CD4-positive, alpha-beta T cell (primary cell): ENCODE results near the gene ZNF22. TPM values are rescaled to one million over a fixed set of nuclear protein-coding genes. Genes with fewer than 3 reads are reported as not detected.

ENCODE experiments used
- ATAC-seq: fragments of 200-7000 bp; cut with Tn5 transposase; one replicate; pipeline ENCODE4 v1.10.0; 2022; ENCODE audit warnings: mild to moderate bottlenecking; ENCODE audit not compliant: poor library complexity
- CTCF ChIA-PET: fragments of 350-600 bp; sonication (Branson Sonifier 250); formaldehyde crosslinking; loops from one replicate; lab custom pipeline; 2021; ENCODE audit warnings: antibody characterized with exemption, inconsistent platforms; lab: Charles Lee
- POLR2A ChIA-PET: fragments of 350-600 bp; sonication (Branson Sonifier 250); formaldehyde crosslinking; loops from one replicate; lab custom pipeline; 2021; ENCODE audit warnings: antibody characterized with exemption, inconsistent platforms; lab: Charles Lee
- DNase-seq, 14 experiments: peaks; one replicate each; pipeline ENCODE4 v3.0.0-alpha.2; 2013 to 2020; ENCODE audit warnings: mixed read lengths in 2 of 14
- H3K27ac ChIP-seq, 2 donors: one replicate each; pipeline versions ENCODE4 v1.5.1 to v1.7.0; 2013; ENCODE audit warnings: low read length in 2 of 2, low read depth in 1 of 2, mild to moderate bottlenecking in 1 of 2
- H3K27me3 ChIP-seq, 2 experiments: 1 replicate in 1 of 2; 2 replicates in 1 of 2; pipeline versions ENCODE4 v1.6.1 to v1.7.0; 2013; ENCODE audit warnings: low read length in 2 of 2, control low read depth in 1 of 2, mild to moderate bottlenecking in 1 of 2, moderate library complexity in 1 of 2; ENCODE audit not compliant: insufficient read depth in 2 of 2, control insufficient read depth in 1 of 2
- H3K36me3 ChIP-seq: one replicate; pipeline ENCODE4 v1.6.1; 2013; ENCODE audit warnings: low read length, control low read depth; ENCODE audit not compliant: insufficient read depth
- H3K4me1 ChIP-seq: one replicate; pipeline ENCODE4 v1.6.1; 2013; ENCODE audit warnings: low read length, control low read depth; ENCODE audit not compliant: insufficient read depth
- H3K4me3 ChIP-seq: one replicate; pipeline ENCODE4 v1.5.1; 2013; ENCODE audit warnings: mild to moderate bottlenecking, low read length, moderate library complexity
- H3K9me3 ChIP-seq, 2 experiments: 1 replicate in 1 of 2; 2 replicates in 1 of 2; pipeline versions ENCODE4 v1.6.1 to v1.7.0; 2013; ENCODE audit warnings: low read length in 2 of 2, mild to moderate bottlenecking in 2 of 2, control low read depth in 1 of 2, moderate library complexity in 1 of 2; ENCODE audit not compliant: control insufficient read depth in 1 of 2, insufficient read depth in 1 of 2
- H3K27ac Mint-ChIP-seq: one replicate; pipeline ENCODE4 v1.8.0; 2020; ENCODE audit warnings: mixed read lengths
- H3K27me3 Mint-ChIP-seq: one replicate; pipeline ENCODE4 v1.8.0; 2021; ENCODE audit warnings: mixed read lengths
- H3K36me3 Mint-ChIP-seq: one replicate; pipeline ENCODE4 v1.8.0; 2021; ENCODE audit warnings: low read depth, mixed read lengths
- H3K4me1 Mint-ChIP-seq: one replicate; pipeline ENCODE4 v1.8.0; 2021; ENCODE audit warnings: low read depth, mixed read lengths
- H3K4me3 Mint-ChIP-seq: one replicate; pipeline ENCODE4 v1.8.0; 2020; ENCODE audit warnings: mild to moderate bottlenecking, mixed read lengths
- H3K9me3 Mint-ChIP-seq: one replicate; pipeline ENCODE4 v1.8.0; 2020; ENCODE audit warnings: mixed read lengths
- intact Hi-C, 2 experiments: fragments of 100-400 bp; cut with DNase I in 1 of 2; cut with micrococcal nuclease in 1 of 2; formaldehyde crosslinking; loops; one replicate each; pipeline versions ENCODE4 v1.15.1 to v1.9.0; 2023 to 2025; cut with DNase I, micrococcal nuclease
- total RNA-seq, 174 experiments: library from RNA in 2 of 174; stranded (reverse) in 2 of 174; gene quantifications; one replicate each; pipeline ENCODE4 v1.2.3 and lab custom pipeline; 2021 to 2026
- TF ChIP-seq, protein P1 (sequence below): fragments of 200-600 bp; IDR thresholded peaks from one replicate; pipeline ENCODE4 v1.8.0; 2022; ENCODE audit warnings: antibody characterized with exemption, mild to moderate bottlenecking

ZNF22 gene
- total RNA-seq, 2 experiments from 2014 or later = 14.1 to 15.3 TPM

- Mint-ChIP-seq H3K9me3 (no peaks in the 10 kb centered on the region), H3K4me3 (no peak overlapping the region), H3K27me3 (no peaks in the 10 kb centered on the region), H3K27ac (no peak overlapping the region), H3K36me3 (no peaks in the 10 kb centered on the region), H3K4me1 (peaks cover 4% of the 10 kb centered on the region)
- no peak overlapping the region for H3K27ac ChIP-seq
- H3K9me3 ChIP-seq = no peaks in the 10 kb centered on the region
- ATAC-seq = no peak
- H3K4me3 ChIP-seq = no peak overlapping the region
- H3K4me1 ChIP-seq = peaks cover 32% of the 10 kb centered on the region
- intact Hi-C loops = loop anchor here in 1 of 2 experiments (1.0 to 5.0 kb wide), 2 partner anchors 43 to 1303 kb away; no protein-coding TSS in a partner anchor
- POLR2A ChIA-PET = interaction anchor here (0.7 kb wide), 1 partner anchor 65 kb away, joined by 3 read pairs; no protein-coding TSS in a partner anchor
- H3K36me3 ChIP-seq = no peaks in the 10 kb centered on the region
- H3K27me3 ChIP-seq = no peaks in the 10 kb centered on the region
- CTCF ChIA-PET = interaction anchor here (1.1 kb wide), 2 partner anchors 18 to 43 kb away, joined by 3 to 4 read pairs; no protein-coding TSS in a partner anchor
- DNase-seq = peak in 1 of 14 experiments; percentile 37
- TF ChIP-seq, protein P1, sequence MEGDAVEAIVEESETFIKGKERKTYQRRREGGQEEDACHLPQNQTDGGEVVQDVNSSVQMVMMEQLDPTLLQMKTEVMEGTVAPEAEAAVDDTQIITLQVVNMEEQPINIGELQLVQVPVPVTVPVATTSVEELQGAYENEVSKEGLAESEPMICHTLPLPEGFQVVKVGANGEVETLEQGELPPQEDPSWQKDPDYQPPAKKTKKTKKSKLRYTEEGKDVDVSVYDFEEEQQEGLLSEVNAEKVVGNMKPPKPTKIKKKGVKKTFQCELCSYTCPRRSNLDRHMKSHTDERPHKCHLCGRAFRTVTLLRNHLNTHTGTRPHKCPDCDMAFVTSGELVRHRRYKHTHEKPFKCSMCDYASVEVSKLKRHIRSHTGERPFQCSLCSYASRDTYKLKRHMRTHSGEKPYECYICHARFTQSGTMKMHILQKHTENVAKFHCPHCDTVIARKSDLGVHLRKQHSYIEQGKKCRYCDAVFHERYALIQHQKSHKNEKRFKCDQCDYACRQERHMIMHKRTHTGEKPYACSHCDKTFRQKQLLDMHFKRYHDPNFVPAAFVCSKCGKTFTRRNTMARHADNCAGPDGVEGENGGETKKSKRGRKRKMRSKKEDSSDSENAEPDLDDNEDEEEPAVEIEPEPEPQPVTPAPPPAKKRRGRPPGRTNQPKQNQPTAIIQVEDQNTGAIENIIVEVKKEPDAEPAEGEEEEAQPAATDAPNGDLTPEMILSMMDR = no peak
Measured at GRCh38 chr10:44975431-44976331, 25.0 kb upstream of the ZNF22 start.

DNA sequence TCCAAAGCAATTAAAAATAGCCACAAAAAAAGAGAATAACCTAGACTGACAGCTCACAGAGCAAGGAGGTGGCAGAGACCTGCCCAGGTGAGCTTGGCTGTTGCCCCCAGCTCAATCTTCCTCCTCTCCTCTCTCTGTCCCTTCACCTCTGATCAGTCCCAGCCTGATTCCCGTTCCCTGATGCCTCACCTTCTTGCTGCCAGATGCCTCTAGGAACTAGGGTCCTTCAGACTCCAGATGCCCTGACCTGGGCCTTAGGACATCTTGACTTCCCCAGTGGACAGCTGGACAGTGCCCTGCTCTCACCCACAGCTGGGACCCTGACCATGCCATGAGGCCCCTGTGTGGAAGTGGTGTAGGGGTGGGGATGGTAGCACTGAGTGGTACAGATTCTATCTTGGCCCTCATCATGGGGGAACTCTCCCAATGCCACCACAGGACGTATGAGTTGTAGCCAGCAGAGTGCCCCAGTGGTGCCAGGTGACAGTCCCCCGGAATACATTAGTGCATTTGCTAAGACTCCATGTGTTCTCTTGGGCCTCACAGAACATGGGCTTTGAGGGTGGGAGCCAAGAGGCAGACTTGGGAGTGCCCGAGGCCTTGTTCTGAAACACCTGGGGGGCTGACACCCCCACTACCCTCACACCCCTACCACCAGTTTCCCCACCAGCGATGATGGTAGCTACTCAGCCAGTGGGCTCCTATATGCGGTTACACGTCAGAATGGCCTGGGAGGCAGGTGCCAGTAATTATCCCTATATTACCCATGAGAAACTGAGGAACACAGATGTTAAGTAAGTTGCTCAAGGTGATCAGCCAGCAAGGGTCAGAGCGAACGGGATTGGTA, 24.1 kb upstream of the ZNF22 start:
- peaks cover 4% of the 10 kb centered on the region for H3K4me1 Mint-ChIP-seq
- intact Hi-C loops = loop anchor here in 1 of 2 experiments (5.0 kb wide), 1 partner anchor 1304 kb away; no protein-coding TSS in a partner anchor

More for the DNA sequence above, 24.1 kb upstream of the ZNF22 start:
- Histone ChIP-seq H3K9me3 (no peaks in the 10 kb centered on the region), H3K27me3 (no peaks in the 10 kb centered on the region), H3K4me3 (no peak overlapping the region), H3K36me3 (no peaks in the 10 kb centered on the region), H3K4me1 (peaks cover 32% of the 10 kb centered on the region), H3K27ac (no peak overlapping the region)
- DNase-seq = no peak
- H3K9me3 Mint-ChIP-seq = no peaks in the 10 kb centered on the region
- POLR2A ChIA-PET = interaction anchor here (0.7 kb wide), 1 partner anchor 65 kb away, joined by 3 read pairs; no protein-coding TSS in a partner anchor
- no peaks in the 10 kb centered on the region for H3K27me3 Mint-ChIP-seq
- ATAC-seq = no peak
- CTCF ChIA-PET = interaction anchor here (1.1 kb wide), 1 partner anchor 44 kb away, joined by 4 read pairs; no protein-coding TSS in a partner anchor
- H3K36me3 Mint-ChIP-seq = no peaks in the 10 kb centered on the region
- H3K4me3 Mint-ChIP-seq = no peak overlapping the region
- H3K27ac Mint-ChIP-seq = no peak overlapping the region
- TF ChIP-seq, protein P1 = no peak
